Skeletal muscle tissue (tissue), 4 donors: Measurements from ENCODE around the gene PTPN13. TPM values are rescaled to one million over a fixed set of nuclear protein-coding genes. Genes with fewer than 3 reads are reported as not detected.
A peak's percentile ranks its signal among the peaks of the same experiment; 100 is the strongest.

Source experiments
- H3K27ac ChIP-seq: one replicate; pipeline ENCODE4 v1.7.0; 2013; ENCODE audit warnings: mild to moderate bottlenecking, low read depth, low read length, inconsistent platforms
- H3K27me3 ChIP-seq, 3 donors: one replicate each; pipeline ENCODE4 v1.7.0; 2013; ENCODE audit warnings: low read length in 3 of 3; ENCODE audit not compliant: control insufficient read depth in 3 of 3, insufficient read depth in 3 of 3
- H3K36me3 ChIP-seq, 3 donors: one replicate each; pipeline ENCODE4 v1.7.0; 2013; ENCODE audit warnings: low read length in 3 of 3; ENCODE audit not compliant: control insufficient read depth in 3 of 3, insufficient read depth in 3 of 3
- H3K4me1 ChIP-seq, 3 donors: one replicate each; pipeline ENCODE4 v1.7.0; 2013; ENCODE audit warnings: low read length in 3 of 3, mild to moderate bottlenecking in 3 of 3; ENCODE audit not compliant: control insufficient read depth in 3 of 3, insufficient read depth in 3 of 3
- H3K4me3 ChIP-seq, 3 donors: one replicate each; pipeline ENCODE4 v1.7.0; 2013; ENCODE audit warnings: low read length in 3 of 3
- H3K9ac ChIP-seq, 3 donors: one replicate each; pipeline ENCODE4 v1.7.0; 2013; ENCODE audit warnings: low read length in 3 of 3, mild to moderate bottlenecking in 3 of 3, moderate library complexity in 2 of 3, low read depth in 1 of 3
- H3K9me3 ChIP-seq, 3 donors: one replicate each; pipeline ENCODE4 v1.7.0; 2013; ENCODE audit warnings: low read length in 3 of 3; ENCODE audit not compliant: control insufficient read depth in 3 of 3
- total RNA-seq: library from RNA; depleted of rRNA; stranded (reverse); fragments of >200 nt; gene quantifications from one replicate; pipeline ENCODE4 v1.2.3, GENCODE V29; 2014
- donor health status: Osteomylitis.

PTPN13 gene
- total RNA-seq, 1 donor from 2014 or later: 21.9 TPM

DNA sequence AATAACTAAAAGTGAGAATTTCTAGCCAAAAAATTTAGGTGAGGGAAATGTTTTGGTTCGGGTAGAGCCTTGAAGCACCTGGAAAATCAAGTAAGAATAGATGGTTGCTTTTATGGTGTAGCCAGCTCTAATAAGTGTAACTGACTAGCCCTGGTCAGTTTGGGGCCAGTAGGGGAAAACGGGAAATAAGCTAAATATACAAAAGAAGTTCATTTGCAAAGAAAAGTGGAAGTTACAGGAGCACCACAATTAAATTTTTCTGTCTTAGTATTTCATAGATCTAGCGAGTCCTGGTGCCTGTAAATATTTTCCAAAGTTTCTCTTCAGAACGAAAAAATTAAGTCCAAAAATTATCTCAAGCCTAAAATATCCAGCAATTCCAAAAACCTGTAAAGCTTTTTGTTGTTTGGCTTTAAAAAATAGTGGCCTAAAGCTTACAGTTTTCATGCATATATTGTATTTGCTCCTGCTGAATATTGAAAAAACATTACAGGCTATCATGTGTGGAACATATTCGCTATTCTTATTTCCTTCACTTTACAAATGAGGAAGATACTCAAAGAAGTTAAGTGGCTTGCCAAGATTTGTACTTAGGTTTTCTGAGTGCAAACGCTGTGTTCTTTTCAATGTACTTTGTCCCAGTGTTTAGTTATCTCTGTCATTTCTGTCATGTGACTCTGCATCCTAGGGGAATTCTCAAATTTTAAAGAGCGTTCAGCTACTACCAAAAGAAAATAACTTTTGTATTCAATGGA, 7.3 kb upstream of the PTPN13 start:
- Histone ChIP-seq H3K9ac (no peak overlapping the region), H3K4me3 (no peak overlapping the region), H3K27me3 (no peaks in the 10 kb centered on the region), H3K27ac (no peak overlapping the region), H3K9me3 (no peaks in the 10 kb centered on the region), H3K36me3 (no peaks in the 10 kb centered on the region), H3K4me1 (no peaks in the 10 kb centered on the region)

DNA sequence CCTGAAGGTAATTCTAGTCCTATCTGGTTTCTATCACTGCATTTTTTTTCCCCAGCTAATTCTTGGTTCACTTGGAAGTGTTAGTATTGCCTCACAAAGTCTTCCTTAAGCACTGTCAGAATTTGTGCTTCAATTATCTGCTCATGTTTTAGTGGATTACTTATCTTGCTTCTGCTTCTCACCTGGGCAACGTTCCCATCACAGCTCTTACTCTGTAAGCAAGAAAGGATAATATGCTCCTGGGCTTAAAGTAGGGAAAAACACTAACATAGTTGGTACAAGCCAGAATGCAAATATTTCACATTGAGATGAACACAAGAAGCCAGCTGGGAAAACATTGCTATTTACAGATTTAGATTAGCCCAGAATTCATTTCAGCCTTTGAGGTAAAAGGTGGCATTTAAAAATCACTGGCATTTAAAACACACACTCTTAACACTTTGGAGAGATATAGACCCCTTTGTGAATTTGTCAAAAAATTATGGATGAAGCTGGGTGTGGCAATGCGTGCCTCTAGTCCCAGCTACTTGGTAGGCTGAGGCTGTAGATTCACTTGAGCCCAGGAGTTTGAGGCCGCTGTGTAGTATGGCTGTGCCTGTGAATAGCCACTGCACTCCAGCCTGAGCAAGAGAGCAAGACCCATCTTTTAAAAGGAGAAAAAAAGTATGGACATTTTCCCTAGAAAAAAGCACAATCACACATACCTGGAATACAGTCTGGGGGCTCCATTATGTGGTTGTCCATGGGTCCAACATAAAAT, 6.6 kb upstream of the PTPN13 start:
- Histone ChIP-seq H3K27ac (no peak overlapping the region), H3K9ac (no peak overlapping the region), H3K9me3 (no peaks in the 10 kb centered on the region), H3K4me3 (no peak overlapping the region), H3K27me3 (no peaks in the 10 kb centered on the region), H3K4me1 (no peaks in the 10 kb centered on the region), H3K36me3 (no peaks in the 10 kb centered on the region)

DNA sequence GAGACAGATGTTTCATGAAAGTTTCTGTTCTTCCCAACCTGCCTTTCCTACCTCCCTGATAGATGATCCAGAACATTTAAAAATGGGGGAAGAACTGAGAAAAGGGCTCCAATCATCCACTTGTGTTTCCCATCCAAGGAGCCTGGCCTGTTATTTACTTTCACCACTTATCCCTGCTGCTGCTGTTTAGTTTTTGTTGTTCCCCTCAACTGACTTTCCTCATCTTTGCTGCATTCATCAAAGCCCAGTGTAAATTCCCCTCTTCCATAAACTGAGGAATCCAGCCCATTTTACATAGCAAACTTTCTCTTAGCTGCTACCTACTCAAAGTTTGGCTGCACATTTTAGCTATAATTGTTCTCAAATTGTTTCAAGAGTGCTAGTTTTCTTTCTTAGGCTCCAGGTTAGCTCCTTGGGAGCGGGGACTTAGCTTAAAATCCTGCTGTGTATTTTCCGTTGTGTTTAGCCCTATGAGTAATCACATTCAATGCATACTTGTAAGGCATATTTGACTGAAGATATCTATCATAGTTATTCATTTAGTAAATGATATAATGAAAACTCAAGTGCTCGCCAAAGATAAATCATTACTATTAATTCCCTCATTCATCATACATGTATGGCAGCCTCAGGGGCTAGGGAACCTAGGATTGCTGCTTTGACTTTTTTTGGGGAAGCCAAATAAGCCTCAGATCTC, 1.4 kb upstream of the PTPN13 start:
- Histone ChIP-seq H3K9ac (no peak overlapping the region), H3K36me3 (no peaks in the 10 kb centered on the region), H3K4me3 (no peak overlapping the region), H3K4me1 (peaks cover 6 to 14% (median 10%) of the 10 kb centered on the region in 3 donors), H3K9me3 (no peaks in the 10 kb centered on the region), H3K27me3 (peaks cover 0 to 26% (median 16%) of the 10 kb centered on the region in 3 donors), H3K27ac (no peak overlapping the region)

DNA sequence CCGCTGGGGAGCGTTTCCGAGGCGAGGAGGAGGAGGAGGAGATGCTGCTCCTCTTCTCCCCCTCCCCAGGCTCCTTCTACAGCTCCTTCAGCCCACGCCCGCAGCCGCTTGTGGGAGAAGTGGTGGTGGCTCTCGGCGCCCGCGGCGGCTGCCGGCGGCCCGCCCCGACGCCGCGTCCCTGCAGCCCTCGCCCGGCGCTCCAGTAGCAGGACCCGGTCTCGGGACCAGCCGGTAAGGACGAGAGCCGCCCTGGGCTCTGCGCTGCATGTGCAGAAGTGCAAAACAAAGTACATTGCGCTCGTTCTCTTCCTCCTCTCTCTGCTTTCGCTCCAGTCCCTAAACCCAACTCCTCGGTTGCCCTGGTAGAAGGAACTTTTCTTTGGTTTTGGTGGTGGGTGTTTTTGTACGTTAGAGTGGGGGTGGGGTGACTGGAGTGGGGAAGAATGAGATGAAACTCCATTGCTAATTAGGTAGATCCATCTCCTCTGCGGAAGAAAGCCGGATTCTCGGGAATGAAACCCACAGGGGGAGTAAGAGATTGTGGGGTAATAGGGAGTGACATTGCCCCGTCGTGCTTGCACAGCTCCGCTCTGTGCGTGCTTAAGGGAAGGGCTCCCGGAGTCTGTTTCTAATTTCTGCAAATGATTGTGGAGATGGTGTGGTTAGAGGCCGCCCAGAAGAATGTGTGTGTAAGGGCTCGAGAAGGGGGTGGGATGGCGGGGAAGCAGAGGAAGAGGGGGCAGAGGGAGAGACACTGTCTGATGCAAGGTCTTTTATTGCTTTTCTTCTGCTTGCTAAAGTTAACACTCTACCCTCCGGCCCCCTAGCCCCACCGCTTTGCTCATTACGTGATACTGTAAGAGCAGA, 677 bp downstream of the PTPN13 start:
- peak overlapping the region; percentile 64 for H3K27ac ChIP-seq
- peak overlapping the region; percentile 53 to 83 (median 74) for H3K4me3 ChIP-seq
- peaks cover 6 to 14% (median 10%) of the 10 kb centered on the region in 3 donors for H3K4me1 ChIP-seq
- H3K9me3 ChIP-seq: no peaks in the 10 kb centered on the region
- no peaks in the 10 kb centered on the region for H3K36me3 ChIP-seq
- H3K27me3 ChIP-seq: peaks cover 0 to 26% (median 16%) of the 10 kb centered on the region in 3 donors
- H3K9ac ChIP-seq: peak overlapping the region; percentile 58 to 74 (median 64)

DNA sequence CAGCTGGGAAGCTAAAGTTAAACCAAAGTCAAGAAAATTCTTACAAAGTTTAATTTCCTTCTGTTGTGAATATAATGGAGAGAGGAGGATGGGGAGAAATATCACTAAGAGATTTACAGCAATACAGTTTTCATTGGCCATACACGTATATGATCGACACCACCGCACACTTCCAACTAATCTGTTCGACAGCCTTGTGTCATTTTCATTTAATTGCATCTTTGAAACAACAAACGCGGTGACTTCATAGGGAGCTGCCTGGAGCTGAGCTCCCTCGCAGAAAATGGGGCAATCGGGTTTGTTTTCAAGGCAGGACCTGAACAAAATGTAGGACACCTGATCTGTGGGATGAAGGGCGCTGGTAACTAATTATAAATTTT, 1.3 kb downstream of the PTPN13 start:
- peak overlapping the region; percentile 53 to 83 (median 74) for H3K4me3 ChIP-seq
- peak overlapping the region; percentile 64 for H3K27ac ChIP-seq
- H3K27me3 ChIP-seq: peaks cover 0 to 26% (median 16%) of the 10 kb centered on the region in 3 donors
- H3K9ac ChIP-seq: peak overlapping the region; percentile 22 to 58 (median 55)
- H3K9me3 ChIP-seq: no peaks in the 10 kb centered on the region
- peaks cover 6 to 14% (median 10%) of the 10 kb centered on the region in 3 donors for H3K4me1 ChIP-seq
- no peaks in the 10 kb centered on the region for H3K36me3 ChIP-seq

DNA sequence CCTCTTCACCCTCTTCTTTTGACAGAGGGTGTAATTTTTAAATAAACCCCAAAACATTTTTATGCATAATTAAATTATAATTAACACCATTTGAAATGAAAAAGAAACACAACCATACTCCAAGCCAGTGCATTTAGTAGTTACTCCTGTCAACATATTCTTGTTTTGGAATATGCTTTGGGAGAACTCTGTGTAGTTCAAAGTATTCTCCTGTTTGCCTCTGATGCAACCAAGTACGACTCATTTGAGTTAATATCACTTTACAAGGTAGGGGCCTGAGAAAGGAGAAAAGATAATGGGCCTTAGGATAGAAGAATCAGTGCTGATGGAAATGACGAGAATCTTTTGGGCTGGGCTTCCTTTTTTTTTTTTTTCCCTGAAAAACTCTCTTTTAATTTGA, 2.7 kb downstream of the PTPN13 start:
- H3K27ac ChIP-seq: no peak overlapping the region
- H3K36me3 ChIP-seq: no peaks in the 10 kb centered on the region
- peaks cover 6 to 14% (median 10%) of the 10 kb centered on the region in 3 donors for H3K4me1 ChIP-seq
- H3K9ac ChIP-seq: no peak overlapping the region
- H3K9me3 ChIP-seq: no peaks in the 10 kb centered on the region
- peaks cover 0 to 26% (median 16%) of the 10 kb centered on the region in 3 donors for H3K27me3 ChIP-seq
- H3K4me3 ChIP-seq: no peak overlapping the region

DNA sequence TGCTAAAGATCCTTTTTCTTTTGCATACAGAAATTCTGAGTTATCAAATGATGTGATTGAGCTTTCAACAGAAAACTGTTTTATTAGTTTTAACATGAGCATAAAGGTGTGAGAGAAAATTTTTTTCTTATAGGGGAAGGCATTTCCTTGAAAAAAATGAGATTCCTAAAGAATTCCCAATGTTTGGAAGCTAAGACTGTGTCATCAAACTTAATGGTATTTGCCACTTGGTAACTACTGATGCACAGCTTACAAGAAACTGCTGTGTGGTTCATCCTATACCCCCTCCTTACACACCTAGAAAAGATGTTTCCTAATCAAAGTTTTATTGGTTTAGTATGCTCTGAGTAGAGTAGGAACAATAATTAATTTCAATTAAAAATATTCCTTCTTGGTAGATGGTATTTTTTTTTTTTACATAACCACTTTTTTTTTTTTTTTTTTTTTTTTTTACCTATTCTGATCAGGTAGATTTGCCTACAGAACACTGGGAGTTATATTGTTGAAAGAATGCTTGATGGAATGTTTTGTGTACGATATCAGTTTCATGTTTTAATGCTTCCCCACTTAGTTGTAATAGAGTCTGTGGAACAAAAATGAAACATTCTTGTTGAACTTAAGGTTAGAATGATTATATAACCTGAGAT, 6.0 kb downstream of the PTPN13 start:
- Histone ChIP-seq H3K27me3 (peaks cover 0 to 15% (median under 1%) of the 10 kb centered on the region in 3 donors), H3K27ac (no peak overlapping the region), H3K36me3 (no peaks in the 10 kb centered on the region), H3K4me1 (no peaks in the 10 kb centered on the region), H3K4me3 (no peak overlapping the region), H3K9ac (no peak overlapping the region), H3K9me3 (no peaks in the 10 kb centered on the region)

DNA sequence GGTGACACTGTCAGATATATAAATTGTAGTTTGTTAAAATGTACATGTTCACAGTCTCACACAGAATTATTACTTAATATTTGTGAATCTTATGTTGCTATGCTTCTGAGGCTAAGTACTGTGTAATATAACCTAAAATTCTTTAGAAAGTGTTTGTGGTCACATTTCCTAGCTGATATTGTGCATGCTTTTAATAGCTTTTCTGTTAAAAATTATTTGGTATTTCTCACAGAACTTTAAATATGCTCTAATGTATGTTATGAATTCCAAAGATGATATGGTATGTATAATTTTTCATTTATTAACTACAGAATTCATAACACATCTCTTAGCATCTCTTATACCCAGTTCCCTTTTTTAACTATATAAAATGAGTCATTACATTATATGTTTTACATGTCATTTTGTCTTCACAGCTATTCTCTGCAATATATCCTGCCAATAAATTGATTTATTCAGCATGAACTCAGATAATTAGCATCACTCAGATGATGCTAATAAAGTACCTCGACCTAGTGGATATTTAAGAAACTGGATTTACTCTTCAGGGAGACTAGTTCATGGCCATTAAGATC, 9.3 kb downstream of the PTPN13 start:
- Histone ChIP-seq H3K9ac (no peak overlapping the region), H3K4me3 (no peak overlapping the region), H3K36me3 (no peaks in the 10 kb centered on the region), H3K27ac (no peak overlapping the region), H3K9me3 (no peaks in the 10 kb centered on the region), H3K27me3 (no peaks in the 10 kb centered on the region), H3K4me1 (no peaks in the 10 kb centered on the region)

DNA sequence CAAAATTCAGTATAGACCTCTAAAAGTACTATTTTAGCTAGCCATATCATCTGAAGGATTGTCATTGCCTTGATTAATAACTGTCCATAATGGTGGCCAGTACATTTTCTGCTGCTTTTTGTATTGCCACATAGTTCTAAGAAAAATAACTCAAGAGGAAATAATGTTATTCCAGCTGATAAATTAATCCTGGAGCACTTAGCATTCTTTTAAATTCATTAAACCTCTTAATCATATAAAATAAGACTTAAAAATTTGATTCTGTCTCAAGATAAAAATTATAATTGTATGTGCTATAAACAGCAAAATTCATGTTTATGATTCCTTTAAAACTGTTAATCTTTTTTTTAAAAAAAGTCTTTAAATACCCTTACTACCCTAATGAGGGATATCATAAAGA, 12.7 kb downstream of the PTPN13 start:
- Histone ChIP-seq H3K9me3 (no peaks in the 10 kb centered on the region), H3K9ac (no peak overlapping the region), H3K36me3 (no peaks in the 10 kb centered on the region), H3K27me3 (no peaks in the 10 kb centered on the region), H3K4me3 (no peak overlapping the region), H3K27ac (no peak overlapping the region), H3K4me1 (no peaks in the 10 kb centered on the region)
